H1 (cell line): ENCODE measurements around the gene HDAC11.

ENCODE experiments used
- BACH1 ChIP-seq: IDR thresholded peaks from 2 replicates; pipeline ENCODE4 v1.6.1; 2012; ENCODE audit warnings: low read length, improper control_type of control experiment
- CBX8 ChIP-seq: fragments of 300-800, 300-1000 bp; sonication (generic); IDR thresholded peaks from 2 replicates; pipeline ENCODE4 v1.7.1; 2016; ENCODE audit warnings: low read depth, low read length, borderline replicate concordance
- CEBPB ChIP-seq: IDR thresholded peaks from 2 replicates; pipeline ENCODE4 v1.6.1; 2012; ENCODE audit warnings: low read depth, low read length
- EP300 ChIP-seq, 2 experiments: IDR thresholded peaks; 1 replicate in 1 of 2; 2 replicates in 1 of 2; pipeline ENCODE4 v1.6.1; 2011 to 2012; ENCODE audit warnings: low read depth in 2 of 2, low read length in 2 of 2, mild to moderate bottlenecking in 2 of 2, borderline replicate concordance in 1 of 2, inconsistent platforms in 1 of 2, moderate library complexity in 1 of 2
- KDM4A ChIP-seq: IDR thresholded peaks from one replicate; pipeline ENCODE4 v1.7.1; 2012; ENCODE audit warnings: low read depth, mild to moderate bottlenecking, moderate library complexity, low read length, inconsistent platforms; ENCODE audit not compliant: severe bottlenecking
- MAFK ChIP-seq: IDR thresholded peaks from 2 replicates; pipeline ENCODE4 v1.6.1; 2012; ENCODE audit warnings: low read depth, mild to moderate bottlenecking, improper control_type of control experiment, low read length
- POLR2A ChIP-seq, 2 experiments: IDR thresholded peaks; 1 replicate in 1 of 2; 2 replicates in 1 of 2; pipeline ENCODE4 v1.6.1; 2011; ENCODE audit warnings: low read depth in 2 of 2, low read length in 2 of 2, mild to moderate bottlenecking in 2 of 2; ENCODE audit errors: control extremely low read depth in 1 of 2
- POLR2AphosphoS5 ChIP-seq: IDR thresholded peaks from 2 replicates; pipeline ENCODE4 v1.6.1; 2011; ENCODE audit warnings: low read depth, low read length
- RAD21 ChIP-seq, 2 experiments: IDR thresholded peaks in 1 of 2; conservative IDR thresholded peaks in 1 of 2; 2 replicates each; pipeline ENCODE4 v1.6.1; 2011; ENCODE audit warnings: low read depth in 2 of 2, low read length in 2 of 2, improper control_type of control experiment in 1 of 2, inconsistent platforms in 1 of 2, mild to moderate bottlenecking in 1 of 2, moderate library complexity in 1 of 2
- SIX5 ChIP-seq: IDR thresholded peaks from 2 replicates; pipeline ENCODE4 v1.6.1; 2011; ENCODE audit warnings: mild to moderate bottlenecking, low read depth, low read length
- TF ChIP-seq, protein P1 (sequence below), 3 experiments: IDR thresholded peaks; 1 replicate in 2 of 3; 2 replicates in 1 of 3; pipeline versions ENCODE4 v1.5.1 to v1.6.1; 2011; ENCODE audit warnings: low read length in 3 of 3, mild to moderate bottlenecking in 3 of 3, inconsistent platforms in 2 of 3, low read depth in 1 of 3, moderate library complexity in 1 of 3; ENCODE audit not compliant: insufficient read depth in 1 of 3; ENCODE audit errors: control extremely low read depth in 1 of 3
- TF ChIP-seq, protein P2 (sequence below): IDR thresholded peaks from 2 replicates; pipeline ENCODE4 v1.6.1; 2011; ENCODE audit warnings: low read depth, mild to moderate bottlenecking, low read length; ENCODE audit not compliant: insufficient read depth
- TF ChIP-seq, protein P3 (sequence below): IDR thresholded peaks from 2 replicates; pipeline ENCODE4 v1.6.1; 2012; ENCODE audit warnings: inconsistent platforms
- TF ChIP-seq, protein P4 (sequence below): IDR thresholded peaks from 2 replicates; pipeline ENCODE4 v1.6.1; 2011; ENCODE audit warnings: low read length, improper control_type of control experiment

DNA sequence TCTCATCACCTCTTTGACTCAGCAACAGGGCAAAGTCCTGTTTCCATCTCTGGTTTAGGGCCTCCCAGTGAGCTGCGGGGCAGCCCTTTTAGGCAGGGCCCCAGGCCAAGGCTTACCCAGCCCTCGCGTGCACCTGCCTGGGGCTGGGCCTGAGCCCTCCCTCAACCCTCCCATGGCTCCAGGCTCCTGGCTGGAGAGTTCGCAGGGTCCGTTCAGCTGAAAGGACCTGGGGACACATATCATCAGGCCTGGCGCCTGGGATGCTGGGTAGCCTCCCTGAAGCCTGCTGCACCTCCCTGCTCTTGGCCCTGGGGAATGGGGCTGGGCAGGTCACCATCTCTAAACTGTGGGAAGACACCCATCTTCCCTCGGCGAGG is 29.7 kb downstream of the HDAC11 start:
- TF ChIP-seq POLR2A (IDR thresholded peaks at IDR 0.05; ENCODE audit: control extremely low read depth in 1 of 2, low read depth in 2 of 2, low read length in 2 of 2) (no peak), BACH1 (no peak), SIX5 (no peak), RAD21 (IDR thresholded peaks at IDR 0.05 in 1 of 2, conservative IDR thresholded peaks at IDR 0.05 in 1 of 2; ENCODE audit: low read depth in 2 of 2, low read length in 2 of 2) (no peak), CBX8 (no peak), MAFK (no peak), EP300 (IDR thresholded peaks at IDR 0.05; ENCODE audit: borderline replicate concordance in 1 of 2, low read depth in 2 of 2, low read length in 2 of 2) (no peak), KDM4A (no peak), POLR2AphosphoS5 (no peak), CEBPB (no peak)
- TF ChIP-seq, protein P1, sequence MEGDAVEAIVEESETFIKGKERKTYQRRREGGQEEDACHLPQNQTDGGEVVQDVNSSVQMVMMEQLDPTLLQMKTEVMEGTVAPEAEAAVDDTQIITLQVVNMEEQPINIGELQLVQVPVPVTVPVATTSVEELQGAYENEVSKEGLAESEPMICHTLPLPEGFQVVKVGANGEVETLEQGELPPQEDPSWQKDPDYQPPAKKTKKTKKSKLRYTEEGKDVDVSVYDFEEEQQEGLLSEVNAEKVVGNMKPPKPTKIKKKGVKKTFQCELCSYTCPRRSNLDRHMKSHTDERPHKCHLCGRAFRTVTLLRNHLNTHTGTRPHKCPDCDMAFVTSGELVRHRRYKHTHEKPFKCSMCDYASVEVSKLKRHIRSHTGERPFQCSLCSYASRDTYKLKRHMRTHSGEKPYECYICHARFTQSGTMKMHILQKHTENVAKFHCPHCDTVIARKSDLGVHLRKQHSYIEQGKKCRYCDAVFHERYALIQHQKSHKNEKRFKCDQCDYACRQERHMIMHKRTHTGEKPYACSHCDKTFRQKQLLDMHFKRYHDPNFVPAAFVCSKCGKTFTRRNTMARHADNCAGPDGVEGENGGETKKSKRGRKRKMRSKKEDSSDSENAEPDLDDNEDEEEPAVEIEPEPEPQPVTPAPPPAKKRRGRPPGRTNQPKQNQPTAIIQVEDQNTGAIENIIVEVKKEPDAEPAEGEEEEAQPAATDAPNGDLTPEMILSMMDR (IDR thresholded peaks at IDR 0.05; ENCODE audit: control extremely low read depth in 1 of 3, insufficient read depth in 1 of 3, low read depth in 1 of 3, low read length in 3 of 3): no peak
- TF ChIP-seq, protein P2, sequence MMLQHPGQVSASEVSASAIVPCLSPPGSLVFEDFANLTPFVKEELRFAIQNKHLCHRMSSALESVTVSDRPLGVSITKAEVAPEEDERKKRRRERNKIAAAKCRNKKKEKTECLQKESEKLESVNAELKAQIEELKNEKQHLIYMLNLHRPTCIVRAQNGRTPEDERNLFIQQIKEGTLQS: no peak
- TF ChIP-seq, protein P3, sequence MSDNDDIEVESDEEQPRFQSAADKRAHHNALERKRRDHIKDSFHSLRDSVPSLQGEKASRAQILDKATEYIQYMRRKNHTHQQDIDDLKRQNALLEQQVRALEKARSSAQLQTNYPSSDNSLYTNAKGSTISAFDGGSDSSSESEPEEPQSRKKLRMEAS: no peak
- TF ChIP-seq, protein P4, sequence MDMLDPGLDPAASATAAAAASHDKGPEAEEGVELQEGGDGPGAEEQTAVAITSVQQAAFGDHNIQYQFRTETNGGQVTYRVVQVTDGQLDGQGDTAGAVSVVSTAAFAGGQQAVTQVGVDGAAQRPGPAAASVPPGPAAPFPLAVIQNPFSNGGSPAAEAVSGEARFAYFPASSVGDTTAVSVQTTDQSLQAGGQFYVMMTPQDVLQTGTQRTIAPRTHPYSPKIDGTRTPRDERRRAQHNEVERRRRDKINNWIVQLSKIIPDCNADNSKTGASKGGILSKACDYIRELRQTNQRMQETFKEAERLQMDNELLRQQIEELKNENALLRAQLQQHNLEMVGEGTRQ: no peak
